ENCODE measurements around the gene GRB10. TPM values are rescaled to one million over a fixed set of nuclear protein-coding genes. Genes with fewer than 3 reads are reported as not detected.

Gene GRB10
- polyA plus RNA-seq, 3 donors, result 1.3 to 3.1 (median 1.5) TPM

DNA sequence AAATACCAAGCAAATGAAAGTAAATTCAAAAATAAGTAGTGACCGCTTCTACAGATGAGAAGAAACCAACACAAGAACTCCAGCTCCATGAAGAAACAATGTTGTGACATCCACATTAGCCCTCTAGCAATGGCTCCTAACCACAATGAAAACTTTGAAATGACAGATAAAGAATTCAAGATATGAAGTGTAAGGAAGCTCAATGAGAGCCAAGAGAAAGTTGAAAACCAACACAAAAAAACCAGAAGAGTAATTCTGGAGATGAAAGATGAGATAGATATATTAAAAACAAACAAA, 149.3 kb downstream of the GRB10 start:
- Histone ChIP-seq H3K4me3 (replicated peaks in 1 of 3; ENCODE audit: low read depth in 2 of 3, low read length in 3 of 3) (no peak overlapping the region), H3K9ac (ENCODE audit: insufficient read depth, low read length, poor library complexity, severe bottlenecking) (no peak overlapping the region), H3K4me1 (ENCODE audit: control insufficient read depth in 1 of 2, insufficient read depth in 2 of 2, low read length in 2 of 2) (no peaks in the 10 kb centered on the region), H2AFZ (ENCODE audit: insufficient read depth, low read depth, low read length, poor library complexity, severe bottlenecking) (no peak overlapping the region), H3K4me2 (replicated peaks; ENCODE audit: extremely low read depth, low read length, poor library complexity, severe bottlenecking) (no peak overlapping the region), H3K9me3 (replicated peaks in 1 of 2; ENCODE audit: control insufficient read depth in 1 of 2, insufficient read depth in 1 of 2, low read length in 2 of 2) (peaks cover 0 to 3% of the 10 kb centered on the region in 2 donors), H3K36me3 (replicated peaks in 1 of 2; ENCODE audit: control insufficient read depth in 1 of 2, insufficient read depth in 2 of 2, low read length in 2 of 2) (no peaks in the 10 kb centered on the region), H4K20me1 (ENCODE audit: insufficient read depth, low read length) (no peaks in the 10 kb centered on the region), H3K27me3 (ENCODE audit: control insufficient read depth in 2 of 2, insufficient read depth in 2 of 2, low read length in 2 of 2) (no peaks in the 10 kb centered on the region), H3K27ac (ENCODE audit: low read depth in 1 of 2, low read length in 2 of 2) (no peak overlapping the region), H3K79me2 (ENCODE audit: insufficient read depth, low read length) (no peaks in the 10 kb centered on the region)
- Mint-ChIP-seq H3K4me3 (no peak overlapping the region), H3K27me3 (ENCODE audit: low read depth in 3 of 3) (no peaks in the 10 kb centered on the region), H3K9me3 (peaks cover 0 to 6% (median 4%) of the 10 kb centered on the region in 7 donors), H3K4me1 (peaks cover 2% of the 10 kb centered on the region), H3K36me3 (no peaks in the 10 kb centered on the region), H3K27ac (no peak overlapping the region)
- whole genome bisulfite sequencing (ENCODE audit: insufficient coverage), result no CpG with 5 or more reads among the region's 1 CpG
- TF ChIP-seq, protein P1, sequence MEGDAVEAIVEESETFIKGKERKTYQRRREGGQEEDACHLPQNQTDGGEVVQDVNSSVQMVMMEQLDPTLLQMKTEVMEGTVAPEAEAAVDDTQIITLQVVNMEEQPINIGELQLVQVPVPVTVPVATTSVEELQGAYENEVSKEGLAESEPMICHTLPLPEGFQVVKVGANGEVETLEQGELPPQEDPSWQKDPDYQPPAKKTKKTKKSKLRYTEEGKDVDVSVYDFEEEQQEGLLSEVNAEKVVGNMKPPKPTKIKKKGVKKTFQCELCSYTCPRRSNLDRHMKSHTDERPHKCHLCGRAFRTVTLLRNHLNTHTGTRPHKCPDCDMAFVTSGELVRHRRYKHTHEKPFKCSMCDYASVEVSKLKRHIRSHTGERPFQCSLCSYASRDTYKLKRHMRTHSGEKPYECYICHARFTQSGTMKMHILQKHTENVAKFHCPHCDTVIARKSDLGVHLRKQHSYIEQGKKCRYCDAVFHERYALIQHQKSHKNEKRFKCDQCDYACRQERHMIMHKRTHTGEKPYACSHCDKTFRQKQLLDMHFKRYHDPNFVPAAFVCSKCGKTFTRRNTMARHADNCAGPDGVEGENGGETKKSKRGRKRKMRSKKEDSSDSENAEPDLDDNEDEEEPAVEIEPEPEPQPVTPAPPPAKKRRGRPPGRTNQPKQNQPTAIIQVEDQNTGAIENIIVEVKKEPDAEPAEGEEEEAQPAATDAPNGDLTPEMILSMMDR (IDR thresholded peaks at IDR 0.05), result no peak
- intact Hi-C loops (cut with micrococcal nuclease), result loop anchor here in 1 of 2 donors (5.0 kb wide), 1 partner anchor 166 kb away; no protein-coding TSS in a partner anchor
- DNase-seq, result no peak

DNA sequence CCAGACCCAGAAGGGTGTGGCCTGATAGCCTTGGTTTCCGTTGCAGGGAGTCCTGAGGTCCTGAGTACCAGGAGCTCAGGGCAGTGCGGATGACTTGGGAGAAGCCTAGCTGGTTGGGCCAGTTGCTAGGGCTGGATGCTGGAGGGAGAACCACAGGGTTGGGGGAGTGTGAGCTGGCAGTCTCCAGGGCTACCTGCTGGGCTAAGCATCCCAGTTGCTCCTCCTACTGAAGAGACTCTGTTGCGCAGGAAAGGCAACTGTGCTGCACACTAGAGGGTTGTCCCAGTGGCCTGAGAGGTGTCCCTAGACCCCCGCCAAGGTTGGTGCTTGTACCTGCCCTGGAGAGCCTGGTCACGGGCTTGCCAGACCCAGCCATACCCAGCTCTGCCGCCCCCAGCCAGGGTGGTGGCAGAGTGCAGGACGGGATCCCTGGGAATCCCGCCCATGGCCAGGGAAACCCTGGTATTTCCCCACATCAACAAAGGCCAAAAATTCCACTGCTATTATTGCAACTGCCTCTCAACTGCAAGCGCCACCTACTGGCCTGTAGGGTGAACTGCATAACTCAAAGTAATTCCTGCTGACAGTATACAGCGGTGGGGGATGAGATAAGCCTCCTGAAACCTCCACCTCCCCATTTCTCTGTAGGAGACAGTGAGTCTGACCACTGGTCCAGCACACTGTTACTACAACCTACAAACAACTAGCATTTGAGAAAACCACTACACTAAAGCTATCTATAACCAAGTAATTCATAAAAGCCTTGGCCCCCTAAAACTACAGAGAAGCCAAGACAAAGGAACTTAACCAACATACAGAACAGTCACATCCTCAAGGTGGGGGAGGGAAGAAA, 149.9 kb downstream of the GRB10 start:
- H3K27me3 Mint-ChIP-seq (ENCODE audit: low read depth in 3 of 3), result no peaks in the 10 kb centered on the region
- H3K9me3 ChIP-seq (replicated peaks in 1 of 2; ENCODE audit: control insufficient read depth in 1 of 2, insufficient read depth in 1 of 2, low read length in 2 of 2), result peaks cover 0 to 3% of the 10 kb centered on the region in 2 donors
- TF ChIP-seq, protein P1 (IDR thresholded peaks at IDR 0.05), result peak; percentile 96
- H3K9ac ChIP-seq (ENCODE audit: insufficient read depth, low read length, poor library complexity, severe bottlenecking), result no peak overlapping the region
- intact Hi-C loops (cut with micrococcal nuclease), result loop anchor here in 1 of 2 donors (5.0 kb wide), 1 partner anchor 165 kb away; no protein-coding TSS in a partner anchor
- H4K20me1 ChIP-seq (ENCODE audit: insufficient read depth, low read length), result no peaks in the 10 kb centered on the region
- no peak overlapping the region for H3K27ac ChIP-seq (ENCODE audit: low read depth in 1 of 2, low read length in 2 of 2)
- H3K27me3 ChIP-seq (ENCODE audit: control insufficient read depth in 2 of 2, insufficient read depth in 2 of 2, low read length in 2 of 2), result no peaks in the 10 kb centered on the region
- peaks cover 0 to 6% (median 4%) of the 10 kb centered on the region in 7 donors for H3K9me3 Mint-ChIP-seq
- DNase-seq, result peak; percentile 22 to 63 (median 41)
- H3K36me3 ChIP-seq (replicated peaks in 1 of 2; ENCODE audit: control insufficient read depth in 1 of 2, insufficient read depth in 2 of 2, low read length in 2 of 2), result no peaks in the 10 kb centered on the region
- H3K4me3 ChIP-seq (replicated peaks in 1 of 3; ENCODE audit: low read depth in 2 of 3, low read length in 3 of 3), result no peak overlapping the region
- no peak overlapping the region for H2AFZ ChIP-seq (ENCODE audit: insufficient read depth, low read depth, low read length, poor library complexity, severe bottlenecking)
- peak overlapping the region in 1 of 7 donors; percentile 43 for H3K27ac Mint-ChIP-seq
- H3K4me1 ChIP-seq (ENCODE audit: control insufficient read depth in 1 of 2, insufficient read depth in 2 of 2, low read length in 2 of 2), result no peaks in the 10 kb centered on the region
- 92% methylated on average over 9 of the region's 10 CpGs for WGBS (ENCODE audit: insufficient coverage)
- no peaks in the 10 kb centered on the region for H3K79me2 ChIP-seq (ENCODE audit: insufficient read depth, low read length)
- H3K36me3 Mint-ChIP-seq, result no peaks in the 10 kb centered on the region
- H3K4me2 ChIP-seq (replicated peaks; ENCODE audit: extremely low read depth, low read length, poor library complexity, severe bottlenecking), result no peak overlapping the region
- no peak overlapping the region for H3K4me3 Mint-ChIP-seq
- H3K4me1 Mint-ChIP-seq, result peaks cover 2% of the 10 kb centered on the region

Measured in CD14-positive monocyte (primary cell).